GM18951 (cell line): Measurements from ENCODE around the gene RABL6.
"Not testable (repeated sequence)": the region's sequence is repeated elsewhere in the genome, so short reads cannot be mapped to it uniquely, and the experiment has no call there.

ENCODE experiments used
- POLR2A ChIP-seq: IDR thresholded peaks from 4 replicates; pipeline ENCODE4 v1.6.1; 2011; ENCODE audit warnings: mild to moderate bottlenecking; ENCODE audit not compliant: insufficient read length, insufficient read depth; ENCODE audit errors: extremely low read depth
- in situ Hi-C: fragments of 300-500 bp; cut with MboI; formaldehyde crosslinking; loops from one replicate; pipeline ENCODE4 v1.12.0; 2022; ENCODE audit warnings: low sequenced_read_pairs, mixed read lengths, inconsistent platforms; ENCODE audit not compliant: unreplicated experiment

The RABL6 gene

GRCh38 chr9:136868644-136869043 lies 60.9 kb downstream of the RABL6 start:
- TF ChIP-seq POLR2A = no peak
- in situ Hi-C loops = no loop called here

- in situ Hi-C loops = not testable (repeated sequence)
Measured at GRCh38 chr9:136869611-136870010, 61.9 kb downstream of the RABL6 start.

- TF ChIP-seq POLR2A = no peak
- in situ Hi-C loops = no loop called here
Measured at GRCh38 chr9:136875155-136875554, 67.4 kb downstream of the RABL6 start.

GRCh38 chr9:136876476-136876875 lies 68.7 kb downstream of the RABL6 start:
- TF ChIP-seq POLR2A = no peak
- in situ Hi-C loops = no loop called here

- in situ Hi-C loops = no loop called here
- no peak for TF ChIP-seq POLR2A
Measured at GRCh38 chr9:136880651-136881050, 72.9 kb downstream of the RABL6 start.

GRCh38 chr9:136881691-136882108 lies 74.0 kb downstream of the RABL6 start:
- TF ChIP-seq POLR2A = no peak
- in situ Hi-C loops = no loop called here

GRCh38 chr9:136882109-136882946 lies 74.6 kb downstream of the RABL6 start:
- TF ChIP-seq POLR2A = peak; percentile 36
- in situ Hi-C loops = no loop called here

- in situ Hi-C loops = not testable (repeated sequence)
Measured at GRCh38 chr9:136882947-136883283, 75.2 kb downstream of the RABL6 start.

- in situ Hi-C loops = not testable (repeated sequence)
Measured at GRCh38 chr9:136883670-136884069, 75.9 kb downstream of the RABL6 start.

- in situ Hi-C loops = no loop called here
- peak; percentile 93 for TF ChIP-seq POLR2A
Measured at GRCh38 chr9:136885950-136886578, 78.3 kb downstream of the RABL6 start, which contains the start of gene TRAF2. Gene TRAF2, plus strand, starts transcription at chr9:136886516. Its CDS starts 12,225 bp downstream, at chr9:136898741.

GRCh38 chr9:136886610-136887597 lies 79.2 kb downstream of the RABL6 start:
- TF ChIP-seq POLR2A = peak; percentile 35
- in situ Hi-C loops = no loop called here

GRCh38 chr9:136888454-136888853 lies 80.7 kb downstream of the RABL6 start:
- in situ Hi-C loops = no loop called here
- TF ChIP-seq POLR2A = no peak

GRCh38 chr9:136889858-136890257 lies 82.1 kb downstream of the RABL6 start:
- in situ Hi-C loops = no loop called here

More at GRCh38 chr9:136889858-136890257, 82.1 kb downstream of the RABL6 start:
- TF ChIP-seq POLR2A = no peak
